GM18520 (cell line): ENCODE results near the gene UBP1.
"Not testable (repeated sequence)": the region's sequence is repeated elsewhere in the genome, so short reads cannot be mapped to it uniquely, and the experiment has no call there.

ENCODE experiments used
- ATAC-seq: cut with Tn5 transposase; IDR thresholded peaks from one replicate; pipeline ENCODE4 v1.9.1; 2021; ENCODE audit not compliant: unreplicated experiment

UBP1 gene

GRCh38 chr3:33440328-33441224 is at the start of gene UBP1:
UBP1 (minus strand) TSS chr3:33440405; CDS start chr3:33439848, 557 bp downstream.
- ATAC-seq, result peak; percentile 84

DNA sequence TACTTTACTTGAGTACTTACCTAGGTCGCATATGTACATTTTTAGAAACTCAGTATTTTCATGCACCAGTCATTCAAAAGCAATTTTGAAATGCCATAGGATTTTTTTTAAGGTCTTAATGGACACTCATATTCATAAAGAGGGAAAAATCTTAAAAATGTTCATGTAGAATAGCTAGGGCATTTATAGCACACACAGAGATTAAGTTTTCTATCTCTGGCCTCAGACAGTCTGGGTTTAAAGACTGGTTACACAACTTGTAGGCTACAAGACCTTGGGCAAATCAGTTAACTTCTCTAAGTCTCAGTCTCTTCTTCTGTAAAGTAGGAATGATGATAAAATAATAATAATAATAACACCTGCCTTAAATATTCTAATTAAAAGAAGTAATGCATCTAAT is 48.5 kb upstream of the UBP1 start:
- ATAC-seq, result no peak

DNA sequence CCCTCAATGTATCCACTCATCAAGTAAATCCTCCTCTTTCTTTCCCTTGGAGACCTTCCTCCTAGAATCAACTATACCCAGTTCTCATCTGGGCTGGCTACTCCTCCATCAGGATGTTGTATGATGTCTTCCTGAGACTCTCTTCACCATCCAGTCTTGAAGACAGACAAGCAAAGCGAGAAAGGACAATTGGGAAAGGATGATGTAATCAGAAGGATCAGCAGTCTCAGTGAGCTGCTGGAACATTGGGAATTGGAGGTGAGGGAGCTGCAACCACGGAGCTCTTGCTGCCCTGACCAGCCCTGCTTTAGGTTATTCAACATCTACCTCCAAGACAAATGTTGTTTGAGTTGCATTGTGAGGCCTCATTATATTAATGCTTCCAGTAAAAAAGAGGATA is 48.0 kb upstream of the UBP1 start:
- ATAC-seq, result no peak

- ATAC-seq, result no peak
These were observed 41.9 kb upstream of the UBP1 start for GRCh38 chr3:33482111-33482521.

DNA sequence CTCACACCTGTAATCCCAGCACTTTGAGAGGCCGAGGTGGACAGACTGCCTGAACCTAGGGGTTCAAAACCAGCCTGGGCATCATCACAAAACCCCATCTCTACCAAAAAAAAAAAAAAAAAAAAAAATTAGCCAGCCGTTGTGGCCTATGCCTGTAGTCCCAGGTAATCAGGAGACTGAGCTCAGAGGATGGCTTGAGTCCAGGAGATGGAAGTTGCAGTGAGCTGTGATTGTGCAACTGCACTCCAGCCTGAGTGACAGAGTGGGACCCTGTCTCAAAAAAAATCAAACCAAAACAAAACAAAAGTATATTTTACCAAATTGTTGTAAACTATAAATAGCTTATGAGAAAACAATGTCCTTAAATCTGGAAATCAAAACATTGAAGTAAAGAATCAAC is 34.7 kb upstream of the UBP1 start:
- ATAC-seq, result no peak

DNA sequence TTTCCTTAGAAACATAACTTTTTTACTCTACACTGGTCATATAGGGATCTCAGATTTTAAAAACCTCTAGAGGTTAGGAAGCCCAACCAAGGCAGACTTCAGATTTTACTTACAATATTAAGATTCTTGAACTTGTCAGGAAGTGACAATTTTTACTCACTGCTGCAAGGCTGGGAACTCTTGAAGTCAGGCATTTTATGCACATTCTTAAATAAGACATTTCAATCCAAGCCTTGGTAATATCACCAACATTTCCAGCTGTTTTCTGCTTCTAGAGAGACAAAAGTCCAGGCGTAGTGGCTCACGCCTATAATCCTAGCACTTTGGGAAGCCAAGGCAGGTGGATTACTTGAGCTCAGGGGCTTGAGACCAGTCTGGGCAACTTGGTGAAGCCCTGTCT is 33.6 kb upstream of the UBP1 start:
- no peak for ATAC-seq

- ATAC-seq, result no peak
These were observed 27.6 kb upstream of the UBP1 start for GRCh38 chr3:33467786-33468185.

DNA sequence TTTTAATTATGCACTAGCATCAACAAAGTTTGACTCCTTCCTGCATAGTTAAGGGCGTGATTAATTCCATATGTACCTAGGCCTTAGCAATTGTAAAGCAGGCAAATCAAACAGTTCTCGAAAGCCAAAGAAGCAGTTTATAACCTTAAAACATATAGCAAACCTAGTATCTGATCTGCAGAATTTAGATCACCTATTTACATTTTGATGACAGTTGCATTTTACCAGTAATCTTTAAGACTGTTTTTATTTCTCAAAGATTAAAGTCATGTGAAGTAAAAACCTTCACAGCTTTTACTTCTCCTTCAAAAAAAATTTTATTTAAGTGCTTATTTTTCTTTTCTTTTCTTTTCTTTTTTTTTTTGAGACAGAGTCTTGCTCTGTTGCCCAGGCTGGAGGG is 20.9 kb upstream of the UBP1 start:
- ATAC-seq, result no peak

GRCh38 chr3:33459577-33459976 is 19.4 kb upstream of the UBP1 start:
- ATAC-seq, result not testable (repeated sequence)

GRCh38 chr3:33458446-33458845 is 18.2 kb upstream of the UBP1 start:
- ATAC-seq, result no peak

GRCh38 chr3:33456756-33457155 is 16.6 kb upstream of the UBP1 start:
- ATAC-seq, result no peak

DNA sequence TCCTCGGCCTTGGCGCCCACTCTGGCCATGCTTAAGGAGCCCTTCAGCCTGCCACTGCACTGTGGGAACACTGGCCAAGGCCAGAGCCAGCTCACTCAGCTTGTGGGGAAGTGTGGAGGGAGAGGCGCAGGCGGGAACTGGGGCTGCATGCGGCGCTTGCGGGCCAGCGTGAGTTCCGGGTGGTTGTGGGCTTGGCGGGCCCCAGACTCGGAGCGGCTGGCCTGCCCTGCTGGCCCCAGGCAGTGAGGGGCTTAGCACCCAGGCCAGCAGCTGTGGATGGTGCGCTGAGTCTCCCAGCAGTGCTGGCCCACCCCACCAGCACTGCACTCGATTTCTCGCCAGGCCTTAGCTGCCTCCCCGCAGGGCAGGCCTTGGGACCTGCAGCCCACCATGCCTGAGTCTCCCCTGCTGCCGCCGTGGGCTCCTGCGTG is 13.1 kb upstream of the UBP1 start:
- no peak for ATAC-seq

DNA sequence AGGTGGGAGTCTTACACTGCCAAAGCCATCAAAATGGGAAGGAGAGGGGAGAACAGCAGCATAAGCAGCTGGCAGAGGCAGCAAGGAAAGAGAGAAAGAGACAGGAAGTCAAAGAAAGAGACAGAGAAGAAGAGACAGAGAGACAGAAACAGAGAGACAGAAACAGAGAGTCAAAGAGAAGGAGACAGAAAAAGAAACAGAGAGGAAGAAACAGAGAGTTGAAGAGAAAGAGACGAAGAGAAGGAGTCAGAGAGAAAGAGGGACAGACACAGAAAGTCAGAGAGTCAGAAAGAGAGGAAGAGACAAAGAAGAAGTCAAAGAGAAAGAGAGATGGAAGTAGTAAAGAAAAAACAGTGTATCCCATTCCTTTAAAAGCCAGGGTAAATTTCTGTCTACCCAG is 11.8 kb upstream of the UBP1 start:
- ATAC-seq, result not testable (repeated sequence)

GRCh38 chr3:33447958-33448357 is 7.8 kb upstream of the UBP1 start:
- no peak for ATAC-seq

- ATAC-seq, result not testable (repeated sequence)
These were observed 7.0 kb upstream of the UBP1 start for GRCh38 chr3:33447256-33447625.

GRCh38 chr3:33442190-33442589 is 2.0 kb upstream of the UBP1 start:
- ATAC-seq, result no peak

DNA sequence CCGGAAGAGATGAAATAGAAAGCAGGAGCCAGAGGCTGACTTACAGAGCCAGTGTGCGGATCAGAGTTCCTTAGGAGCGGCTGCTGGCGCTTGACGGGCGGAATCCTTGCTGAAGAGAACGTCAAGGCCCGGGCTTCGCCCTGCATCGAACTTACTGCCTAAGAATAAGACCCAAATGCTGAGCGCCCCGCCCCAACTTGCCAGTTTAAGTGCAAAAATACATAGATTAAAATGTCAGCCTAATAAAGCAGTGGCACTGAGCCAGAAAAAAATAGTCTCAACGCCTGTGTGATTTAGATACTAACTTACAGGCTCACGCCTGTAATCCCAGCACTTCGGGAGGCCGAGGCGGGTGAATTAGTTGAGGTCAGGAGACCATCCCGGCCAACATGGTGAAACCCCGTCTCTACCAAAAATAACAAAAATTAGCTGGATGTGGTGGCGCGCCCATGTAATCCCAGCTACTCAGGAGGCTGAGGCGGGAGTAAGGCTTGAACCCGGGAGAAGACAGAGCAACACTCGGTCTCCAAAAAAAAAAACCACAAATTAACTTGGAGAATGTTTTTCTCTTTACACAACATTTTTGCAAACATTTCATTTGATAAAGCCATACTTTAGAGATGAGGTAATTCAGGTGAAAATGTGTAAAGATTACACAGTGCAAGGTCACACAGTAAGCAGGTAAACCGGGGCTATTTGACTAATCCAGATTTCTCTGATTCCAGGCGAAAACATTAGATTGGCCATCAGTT is 1.2 kb upstream of the UBP1 start:
- ATAC-seq, result no peak

GRCh38 chr3:33439546-33440327 is 468 bp downstream of the UBP1 start:
- ATAC-seq, result peak; percentile 12

- no peak for ATAC-seq
These were observed 1.2 kb downstream of the UBP1 start for GRCh38 chr3:33438881-33439545.

- no peak for ATAC-seq
These were observed 1.9 kb downstream of the UBP1 start for GRCh38 chr3:33438284-33438668.
